Subcutaneous adipose tissue (tissue), 4 donors: ENCODE results near the gene YWHAG. TPM values are rescaled to one million over a fixed set of nuclear protein-coding genes. Genes with fewer than 3 reads are reported as not detected.

Experiments used
- CTCF ChIP-seq: fragments of 450-650 bp; IDR thresholded peaks from one replicate; pipeline ENCODE4 v1.5.1; 2016; ENCODE audit warnings: low read depth, mild to moderate bottlenecking, control low read depth, antibody characterized with exemption, moderate library complexity
- total RNA-seq, 4 donors: library from RNA; depleted of rRNA; stranded (reverse); fragments of >200 nt; gene quantifications; one replicate each; pipeline ENCODE4 v1.1.0, GENCODE V29; 2016

Gene YWHAG
- total RNA-seq, 4 donors from 2014 or later, result 102 to 215 (median 162) TPM

- no peak for TF ChIP-seq CTCF
Measured at GRCh38 chr7:76280408-76280807, 78.4 kb downstream of the YWHAG start.

- no peak for TF ChIP-seq CTCF
Measured at GRCh38 chr7:76278540-76278939, 80.3 kb downstream of the YWHAG start.

Other genes with a start within 250 kb of the YWHAG start
- gene SRRM3, start 157.1 kb downstream of the YWHAG start, total RNA-seq, result 1 to 10 TPM; 1.8 to 2.6 (median 2.1) TPM
- 100 to 1,000 TPM; 196 to 300 (median 263) TPM for gene HSPB1, start 56.3 kb downstream of the YWHAG start, total RNA-seq
- 10 to 100 TPM in 1 of 4 donors, 1 to 10 TPM in 2, under 1 TPM in 1; 0.88 to 11.1 (median 3.5) TPM for gene SSC4D, start 50.7 kb upstream of the YWHAG start, total RNA-seq
- 10 to 100 TPM in 1 of 4 donors, 1 to 10 TPM in 2, under 1 TPM in 1; 0.65 to 20.0 (median 3.6) TPM for gene ZP3, start 66.0 kb upstream of the YWHAG start, total RNA-seq
- gene DTX2, start 102.7 kb upstream of the YWHAG start, total RNA-seq, result 10 to 100 TPM; 18.1 to 36.7 (median 19.6) TPM
- gene UPK3B, start 151.6 kb upstream of the YWHAG start, total RNA-seq, result 10 to 100 TPM in 1 of 4 donors, under 1 TPM in 2, not detected in 1; 0.34 to 14.2 (median 0.75) TPM
- 1 to 10 TPM in 2 of 4 donors, not detected in 2; 1.5 to 3.8 TPM for gene SPDYE16, start 184.3 kb upstream of the YWHAG start, total RNA-seq